Suprapubic skin (tissue), 3 donors: ENCODE data around the gene LMBR1.

ENCODE experiments used
- EP300 ChIP-seq: sonication (generic); formaldehyde crosslinking; IDR thresholded peaks from one replicate; pipeline ENCODE4 v1.6.1; 2017; ENCODE audit warnings: antibody characterized with exemption
- TF ChIP-seq, protein P1 (sequence below), 2 donors: fragments of 200-600 bp in 1 of 2; fragments of 450-650 bp in 1 of 2; sonication (generic) in 1 of 2; IDR thresholded peaks; one replicate each; pipeline ENCODE4 v1.5.1; 2016 to 2019; ENCODE audit warnings: antibody characterized with exemption in 2 of 2, mild to moderate bottlenecking in 1 of 2, moderate library complexity in 1 of 2

DNA sequence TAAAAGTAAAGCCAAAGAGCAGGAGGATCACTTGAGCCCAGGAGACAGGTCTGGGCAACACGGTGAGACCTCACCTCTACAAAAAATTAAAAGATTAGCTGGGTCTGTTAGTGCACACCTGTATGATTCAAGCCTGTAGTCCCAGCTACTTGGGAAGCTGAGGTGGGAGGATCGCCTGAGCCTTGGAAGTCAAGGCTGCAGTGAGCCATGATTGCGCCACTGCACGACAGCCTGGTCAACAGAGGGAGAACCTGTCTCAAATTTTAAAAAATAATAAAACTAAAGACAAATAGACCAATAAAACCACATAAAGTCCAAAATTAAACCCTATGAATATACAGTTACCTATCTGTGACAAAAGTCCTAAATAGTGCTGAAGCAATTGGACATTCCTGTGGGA is 3.2 kb downstream of the LMBR1 start:
- TF ChIP-seq, protein P1, sequence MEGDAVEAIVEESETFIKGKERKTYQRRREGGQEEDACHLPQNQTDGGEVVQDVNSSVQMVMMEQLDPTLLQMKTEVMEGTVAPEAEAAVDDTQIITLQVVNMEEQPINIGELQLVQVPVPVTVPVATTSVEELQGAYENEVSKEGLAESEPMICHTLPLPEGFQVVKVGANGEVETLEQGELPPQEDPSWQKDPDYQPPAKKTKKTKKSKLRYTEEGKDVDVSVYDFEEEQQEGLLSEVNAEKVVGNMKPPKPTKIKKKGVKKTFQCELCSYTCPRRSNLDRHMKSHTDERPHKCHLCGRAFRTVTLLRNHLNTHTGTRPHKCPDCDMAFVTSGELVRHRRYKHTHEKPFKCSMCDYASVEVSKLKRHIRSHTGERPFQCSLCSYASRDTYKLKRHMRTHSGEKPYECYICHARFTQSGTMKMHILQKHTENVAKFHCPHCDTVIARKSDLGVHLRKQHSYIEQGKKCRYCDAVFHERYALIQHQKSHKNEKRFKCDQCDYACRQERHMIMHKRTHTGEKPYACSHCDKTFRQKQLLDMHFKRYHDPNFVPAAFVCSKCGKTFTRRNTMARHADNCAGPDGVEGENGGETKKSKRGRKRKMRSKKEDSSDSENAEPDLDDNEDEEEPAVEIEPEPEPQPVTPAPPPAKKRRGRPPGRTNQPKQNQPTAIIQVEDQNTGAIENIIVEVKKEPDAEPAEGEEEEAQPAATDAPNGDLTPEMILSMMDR (IDR thresholded peaks at IDR 0.05) = no peak
- TF ChIP-seq EP300 = no peak
